ENCODE results near the gene TRIP10.

- TF ChIP-seq CTCF (optimal IDR thresholded peaks at IDR 0.05 in 1 of 3, IDR thresholded peaks at IDR 0.05 in 1 of 3, conservative IDR thresholded peaks at IDR 0.05 in 1 of 3; ENCODE audit: extremely low read depth in 1 of 3, insufficient read depth in 2 of 3, low read length in 3 of 3) (no peak), EZH2 (IDR thresholded peaks at IDR 0.05; ENCODE audit: low read length) (no peak)
Measured at GRCh38 chr19:6794686-6795431, 55.4 kb downstream of the TRIP10 start.
